Liver (tissue), 3 donors: ENCODE data around the gene INSYN1.

ENCODE experiments used
- EGR1 ChIP-seq, 2 donors: IDR thresholded peaks; 2 replicates each; pipeline ENCODE4 v1.6.1; 2016 to 2018; ENCODE audit warnings: antibody characterized with exemption in 2 of 2, low read depth in 2 of 2
- HNF4G ChIP-seq: IDR thresholded peaks from 2 replicates; pipeline ENCODE4 v1.6.1; 2016; ENCODE audit warnings: antibody characterized with exemption
- RAD21 ChIP-seq, 2 donors: IDR thresholded peaks; 2 replicates each; pipeline ENCODE4 v1.6.1; 2016; ENCODE audit warnings: antibody characterized with exemption in 2 of 2, mild to moderate bottlenecking in 2 of 2
- YY1 ChIP-seq: IDR thresholded peaks from 2 replicates; pipeline ENCODE4 v1.6.1; 2016; ENCODE audit warnings: antibody characterized with exemption, mild to moderate bottlenecking
- TF ChIP-seq, protein P1 (sequence below): fragments of 150-350 bp; IDR thresholded peaks from 2 replicates; pipeline ENCODE4 v1.5.1; 2017; ENCODE audit warnings: improper control_type of control experiment, low read depth, low read length; ENCODE audit not compliant: missing input control
- TF ChIP-seq, protein P2 (sequence below): IDR thresholded peaks from 2 replicates; pipeline ENCODE4 v1.6.1; 2016; ENCODE audit warnings: antibody characterized with exemption, mild to moderate bottlenecking
- TF ChIP-seq, protein P3 (sequence below): IDR thresholded peaks from 2 replicates; pipeline ENCODE4 v1.6.1; 2016; ENCODE audit warnings: antibody characterized with exemption
- TF ChIP-seq, protein P4 (sequence below): IDR thresholded peaks from 2 replicates; pipeline ENCODE4 v1.6.1; 2016; ENCODE audit warnings: antibody characterized with exemption
- donor health status: healthy.
- donor health status: healthy.

DNA sequence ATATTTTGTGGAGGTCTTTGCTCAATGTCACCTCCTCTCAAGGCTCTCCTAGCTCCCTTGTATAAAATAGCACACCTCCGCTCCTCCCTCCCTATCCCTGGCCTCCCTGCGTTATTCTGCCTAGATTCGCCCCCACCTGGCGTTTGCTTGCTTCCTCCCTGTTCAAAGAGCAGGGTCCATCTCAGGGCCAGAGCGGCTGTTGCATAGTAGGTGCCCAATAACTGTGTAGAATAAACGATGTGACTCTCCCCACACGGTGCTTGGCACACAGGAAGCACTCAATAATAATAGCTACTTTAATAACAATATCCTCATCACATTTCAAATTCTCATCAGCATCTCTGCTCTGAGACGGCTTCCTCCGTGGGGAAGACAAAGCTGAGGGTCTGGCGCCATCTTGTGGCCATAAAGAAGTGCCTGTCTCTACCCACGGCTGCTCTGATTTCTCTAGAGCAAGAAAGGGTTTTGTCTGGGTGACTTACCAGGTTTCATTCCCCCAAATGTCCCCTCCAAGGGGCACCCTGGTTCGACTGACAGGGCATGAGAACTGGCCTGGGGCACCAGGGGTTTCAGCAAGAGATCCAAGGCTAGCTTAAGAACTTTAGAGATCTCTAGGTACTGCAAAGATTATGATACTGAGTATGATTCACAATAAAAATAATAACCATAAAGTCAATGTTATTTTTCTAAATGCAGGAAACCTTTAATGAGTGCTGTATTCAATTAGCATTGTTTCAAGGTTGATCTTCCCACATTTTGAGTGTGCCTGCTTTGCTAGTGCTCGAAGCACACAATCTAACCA, 52.9 kb downstream of the INSYN1 start:
- TF ChIP-seq, protein P1, sequence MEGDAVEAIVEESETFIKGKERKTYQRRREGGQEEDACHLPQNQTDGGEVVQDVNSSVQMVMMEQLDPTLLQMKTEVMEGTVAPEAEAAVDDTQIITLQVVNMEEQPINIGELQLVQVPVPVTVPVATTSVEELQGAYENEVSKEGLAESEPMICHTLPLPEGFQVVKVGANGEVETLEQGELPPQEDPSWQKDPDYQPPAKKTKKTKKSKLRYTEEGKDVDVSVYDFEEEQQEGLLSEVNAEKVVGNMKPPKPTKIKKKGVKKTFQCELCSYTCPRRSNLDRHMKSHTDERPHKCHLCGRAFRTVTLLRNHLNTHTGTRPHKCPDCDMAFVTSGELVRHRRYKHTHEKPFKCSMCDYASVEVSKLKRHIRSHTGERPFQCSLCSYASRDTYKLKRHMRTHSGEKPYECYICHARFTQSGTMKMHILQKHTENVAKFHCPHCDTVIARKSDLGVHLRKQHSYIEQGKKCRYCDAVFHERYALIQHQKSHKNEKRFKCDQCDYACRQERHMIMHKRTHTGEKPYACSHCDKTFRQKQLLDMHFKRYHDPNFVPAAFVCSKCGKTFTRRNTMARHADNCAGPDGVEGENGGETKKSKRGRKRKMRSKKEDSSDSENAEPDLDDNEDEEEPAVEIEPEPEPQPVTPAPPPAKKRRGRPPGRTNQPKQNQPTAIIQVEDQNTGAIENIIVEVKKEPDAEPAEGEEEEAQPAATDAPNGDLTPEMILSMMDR, result peak; percentile 95
- TF ChIP-seq HNF4G (no peak), RAD21 (IDR thresholded peaks at IDR 0.05) (peak; percentile 98 to 99), EGR1 (IDR thresholded peaks at IDR 0.05; ENCODE audit: low read depth in 2 of 2) (no peak), YY1 (no peak)
- TF ChIP-seq, protein P2, sequence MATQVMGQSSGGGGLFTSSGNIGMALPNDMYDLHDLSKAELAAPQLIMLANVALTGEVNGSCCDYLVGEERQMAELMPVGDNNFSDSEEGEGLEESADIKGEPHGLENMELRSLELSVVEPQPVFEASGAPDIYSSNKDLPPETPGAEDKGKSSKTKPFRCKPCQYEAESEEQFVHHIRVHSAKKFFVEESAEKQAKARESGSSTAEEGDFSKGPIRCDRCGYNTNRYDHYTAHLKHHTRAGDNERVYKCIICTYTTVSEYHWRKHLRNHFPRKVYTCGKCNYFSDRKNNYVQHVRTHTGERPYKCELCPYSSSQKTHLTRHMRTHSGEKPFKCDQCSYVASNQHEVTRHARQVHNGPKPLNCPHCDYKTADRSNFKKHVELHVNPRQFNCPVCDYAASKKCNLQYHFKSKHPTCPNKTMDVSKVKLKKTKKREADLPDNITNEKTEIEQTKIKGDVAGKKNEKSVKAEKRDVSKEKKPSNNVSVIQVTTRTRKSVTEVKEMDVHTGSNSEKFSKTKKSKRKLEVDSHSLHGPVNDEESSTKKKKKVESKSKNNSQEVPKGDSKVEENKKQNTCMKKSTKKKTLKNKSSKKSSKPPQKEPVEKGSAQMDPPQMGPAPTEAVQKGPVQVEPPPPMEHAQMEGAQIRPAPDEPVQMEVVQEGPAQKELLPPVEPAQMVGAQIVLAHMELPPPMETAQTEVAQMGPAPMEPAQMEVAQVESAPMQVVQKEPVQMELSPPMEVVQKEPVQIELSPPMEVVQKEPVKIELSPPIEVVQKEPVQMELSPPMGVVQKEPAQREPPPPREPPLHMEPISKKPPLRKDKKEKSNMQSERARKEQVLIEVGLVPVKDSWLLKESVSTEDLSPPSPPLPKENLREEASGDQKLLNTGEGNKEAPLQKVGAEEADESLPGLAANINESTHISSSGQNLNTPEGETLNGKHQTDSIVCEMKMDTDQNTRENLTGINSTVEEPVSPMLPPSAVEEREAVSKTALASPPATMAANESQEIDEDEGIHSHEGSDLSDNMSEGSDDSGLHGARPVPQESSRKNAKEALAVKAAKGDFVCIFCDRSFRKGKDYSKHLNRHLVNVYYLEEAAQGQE, result no peak
- TF ChIP-seq, protein P3, sequence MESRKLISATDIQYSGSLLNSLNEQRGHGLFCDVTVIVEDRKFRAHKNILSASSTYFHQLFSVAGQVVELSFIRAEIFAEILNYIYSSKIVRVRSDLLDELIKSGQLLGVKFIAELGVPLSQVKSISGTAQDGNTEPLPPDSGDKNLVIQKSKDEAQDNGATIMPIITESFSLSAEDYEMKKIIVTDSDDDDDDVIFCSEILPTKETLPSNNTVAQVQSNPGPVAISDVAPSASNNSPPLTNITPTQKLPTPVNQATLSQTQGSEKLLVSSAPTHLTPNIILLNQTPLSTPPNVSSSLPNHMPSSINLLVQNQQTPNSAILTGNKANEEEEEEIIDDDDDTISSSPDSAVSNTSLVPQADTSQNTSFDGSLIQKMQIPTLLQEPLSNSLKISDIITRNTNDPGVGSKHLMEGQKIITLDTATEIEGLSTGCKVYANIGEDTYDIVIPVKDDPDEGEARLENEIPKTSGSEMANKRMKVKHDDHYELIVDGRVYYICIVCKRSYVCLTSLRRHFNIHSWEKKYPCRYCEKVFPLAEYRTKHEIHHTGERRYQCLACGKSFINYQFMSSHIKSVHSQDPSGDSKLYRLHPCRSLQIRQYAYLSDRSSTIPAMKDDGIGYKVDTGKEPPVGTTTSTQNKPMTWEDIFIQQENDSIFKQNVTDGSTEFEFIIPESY, result no peak
- TF ChIP-seq, protein P4, sequence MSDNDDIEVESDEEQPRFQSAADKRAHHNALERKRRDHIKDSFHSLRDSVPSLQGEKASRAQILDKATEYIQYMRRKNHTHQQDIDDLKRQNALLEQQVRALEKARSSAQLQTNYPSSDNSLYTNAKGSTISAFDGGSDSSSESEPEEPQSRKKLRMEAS, result no peak
